PC-9 (cell line): Measurements from ENCODE around the gene CADM1. TPM values are rescaled to one million over a fixed set of nuclear protein-coding genes. Genes with fewer than 3 reads are reported as not detected.

ENCODE experiments used
- BruUV-seq: library from RNA; stranded (reverse); fragments of 400-500 nt; replicated peaks from 2 replicates; lab custom pipeline; 2021; lab: Mats Ljungman, UMichigan
- CTCF ChIA-PET: fragments of 300-600 bp; sonication (Branson Sonifier 250); formaldehyde crosslinking; loops from one replicate; lab custom pipeline; 2022; ENCODE audit warnings: antibody characterized with exemption; lab: Charles Lee
- POLR2A ChIA-PET: fragments of 300-600 bp; sonication (Branson Sonifier 250); formaldehyde crosslinking; loops from one replicate; lab custom pipeline; 2022; ENCODE audit warnings: antibody characterized with exemption; ENCODE audit not compliant: unreplicated experiment; lab: Charles Lee
- DNase-seq, 2 experiments: peaks; one replicate each; pipeline versions ENCODE4 v3.0.0 to v3.0.0-alpha.2; 2015 to 2022; ENCODE audit warnings: mixed read lengths in 1 of 2
- H2AFZ ChIP-seq: fragments of 200-600 bp; sonication (generic); 2 replicates; pipeline ENCODE4 v1.8.1; 2017; ENCODE audit warnings: antibody characterized with exemption
- H3F3A ChIP-seq: fragments of 200-600 bp; sonication (generic); 2 replicates; pipeline ENCODE4 v1.8.1; 2017; ENCODE audit warnings: antibody characterized with exemption, mild to moderate bottlenecking, low read depth; ENCODE audit not compliant: insufficient read depth
- H3K27ac ChIP-seq: fragments of 200-600 bp; sonication (generic); 2 replicates; pipeline ENCODE4 v1.6.1; 2016; ENCODE audit warnings: mixed run types
- H3K27me3 ChIP-seq: fragments of 200-600 bp; sonication (generic); 2 replicates; pipeline ENCODE4 v1.6.1; 2016; ENCODE audit warnings: low read depth, mixed run types; ENCODE audit not compliant: insufficient read depth
- H3K36me3 ChIP-seq: fragments of 200-600 bp; sonication (generic); 2 replicates; pipeline ENCODE4 v1.6.1; 2016; ENCODE audit warnings: low read depth, mixed run types
- H3K4me1 ChIP-seq: fragments of 200-600 bp; sonication (generic); replicated peaks from 2 replicates; pipeline ENCODE4 v1.6.1; 2016; ENCODE audit warnings: mixed run types; ENCODE audit not compliant: insufficient read depth
- H3K4me2 ChIP-seq: fragments of 200-600 bp; sonication (generic); 2 replicates; pipeline ENCODE4 v1.6.1; 2017; ENCODE audit warnings: mixed run types
- H3K4me3 ChIP-seq: fragments of 200-600 bp; sonication (generic); 2 replicates; pipeline ENCODE4 v1.6.1; 2016; ENCODE audit warnings: mixed run types
- H3K79me2 ChIP-seq: fragments of 200-600 bp; sonication (generic); 2 replicates; pipeline ENCODE4 v1.6.1; 2017; ENCODE audit warnings: low read depth, mixed run types
- H3K9me2 ChIP-seq: fragments of 200-600 bp; sonication (generic); 2 replicates; pipeline ENCODE4 v1.8.1; 2017; ENCODE audit warnings: mild to moderate bottlenecking; ENCODE audit not compliant: insufficient read depth
- H3K9me3 ChIP-seq: fragments of 200-600 bp; sonication (generic); 2 replicates; pipeline ENCODE4 v1.8.1; 2016; ENCODE audit warnings: low read depth; ENCODE audit not compliant: insufficient read depth
- H4K20me1 ChIP-seq: fragments of 200-600 bp; sonication (generic); 2 replicates; pipeline ENCODE4 v1.8.1; 2017; ENCODE audit not compliant: insufficient read depth
- CTCF ChIP-seq: fragments of 200-600 bp; sonication (generic); conservative IDR thresholded peaks from 2 replicates; pipeline ENCODE4 v1.6.1; 2017; ENCODE audit warnings: mixed run types, antibody characterized with exemption, mild to moderate bottlenecking, moderate library complexity
- EZH2 ChIP-seq: fragments of 200-600 bp; sonication (generic); IDR thresholded peaks from 2 replicates; pipeline ENCODE4 v1.8.0; 2017; ENCODE audit warnings: antibody characterized with exemption, low read depth
- intact Hi-C: fragments of 100-400 bp; cut with micrococcal nuclease; formaldehyde crosslinking; loops from one replicate; pipeline ENCODE4 v1.10.0; 2022; ENCODE audit not compliant: unreplicated experiment
- total RNA-seq: library from RNA; stranded (reverse); gene quantifications from 2 replicates; pipeline ENCODE4 v1.2.3, GENCODE V29; 2021

The CADM1 gene
- total RNA-seq, 1 experiment from 2014 or later = not detected

- peak in 1 of 2 experiments; percentile 16 for DNase-seq
- TF ChIP-seq CTCF (no peak), EZH2 (no peak)
- Histone ChIP-seq H3K4me1 (no peaks in the 10 kb centered on the region), H3K9me2 (no peaks in the 10 kb centered on the region), H3K36me3 (no peaks in the 10 kb centered on the region), H4K20me1 (no peaks in the 10 kb centered on the region), H3K4me3 (no peak overlapping the region), H3K4me2 (no peak overlapping the region), H3K79me2 (no peaks in the 10 kb centered on the region), H3F3A (no peaks in the 10 kb centered on the region), H3K27ac (no peak overlapping the region), H3K27me3 (peaks cover 18% of the 10 kb centered on the region), H3K9me3 (no peaks in the 10 kb centered on the region), H2AFZ (no peak overlapping the region)
- BruUV-seq = no TSS peak
- ChIA-PET POLR2A (no interaction called here), CTCF (no interaction called here)
- intact Hi-C loops = no loop called here
These were observed 289.5 kb downstream of the CADM1 start for GRCh38 chr11:115214644-115215234.

- CTCF ChIA-PET = no interaction called here
These were observed 291.2 kb downstream of the CADM1 start for GRCh38 chr11:115213007-115213406.

GRCh38 chr11:115208808-115209259, 295.4 kb downstream of the CADM1 start:
- Histone ChIP-seq H3K36me3 (no peaks in the 10 kb centered on the region), H2AFZ (no peak overlapping the region), H4K20me1 (no peaks in the 10 kb centered on the region), H3K9me2 (no peaks in the 10 kb centered on the region), H3K4me3 (no peak overlapping the region), H3K4me1 (no peaks in the 10 kb centered on the region), H3K9me3 (no peaks in the 10 kb centered on the region), H3K27me3 (peaks cover 14% of the 10 kb centered on the region), H3K79me2 (no peaks in the 10 kb centered on the region), H3F3A (no peaks in the 10 kb centered on the region), H3K27ac (no peak overlapping the region), H3K4me2 (no peak overlapping the region)
- no TSS peak for BruUV-seq
- TF ChIP-seq EZH2 = no peak
- no peak for TF ChIP-seq CTCF
- no peak for DNase-seq
- CTCF ChIA-PET = no interaction called here
- intact Hi-C loops = no loop called here
- POLR2A ChIA-PET = no interaction called here

More at GRCh38 chr11:115213007-115213406, 291.2 kb downstream of the CADM1 start:
- TF ChIP-seq CTCF (no peak), EZH2 (no peak)
- no peaks in the 10 kb centered on the region for H3K79me2 ChIP-seq
- no TSS peak for BruUV-seq
- H3K9me2 ChIP-seq = no peaks in the 10 kb centered on the region
- no peak overlapping the region for H3K4me2 ChIP-seq
- H3K36me3 ChIP-seq = no peaks in the 10 kb centered on the region
- H3K9me3 ChIP-seq = no peaks in the 10 kb centered on the region
- H3K27ac ChIP-seq = no peak overlapping the region
- intact Hi-C loops = no loop called here
- no peak for DNase-seq
- POLR2A ChIA-PET = no interaction called here
- H3K4me3 ChIP-seq = no peak overlapping the region
- no peaks in the 10 kb centered on the region for H3F3A ChIP-seq
- peaks cover 18% of the 10 kb centered on the region for H3K27me3 ChIP-seq
- H2AFZ ChIP-seq = no peak overlapping the region
- no peaks in the 10 kb centered on the region for H3K4me1 ChIP-seq
- no peaks in the 10 kb centered on the region for H4K20me1 ChIP-seq
